Central memory CD8-positive, alpha-beta T cell (primary cell): ENCODE results near the gene ZNF48.

ENCODE experiments used
- ATAC-seq: fragments of 150-1000 bp; cut with Tn5 transposase; replicated peaks from 2 replicates; pipeline ENCODE4 v1.10.0; 2022; ENCODE audit warnings: mild to moderate bottlenecking, moderate FRiP score, moderate number of reproducible peaks; ENCODE audit not compliant: poor library complexity, severe bottlenecking; ENCODE audit errors: extremely low read depth
- DNase-seq, 2 donors: peaks; one replicate each; pipeline ENCODE4 v3.0.0; 2021; ENCODE audit warnings: low spot score in 2 of 2
- H3K27ac Mint-ChIP-seq: one replicate; pipeline ENCODE4 v1.8.0; 2022; ENCODE audit warnings: low read depth, mild to moderate bottlenecking, moderate library complexity, mixed read lengths
- H3K27me3 Mint-ChIP-seq: one replicate; pipeline ENCODE4 v1.8.0; 2022; ENCODE audit warnings: mixed read lengths
- H3K36me3 Mint-ChIP-seq: one replicate; pipeline ENCODE4 v1.8.0; 2022; ENCODE audit warnings: mild to moderate bottlenecking, moderate library complexity, mixed read lengths; ENCODE audit not compliant: insufficient read depth
- H3K4me1 Mint-ChIP-seq: one replicate; pipeline ENCODE4 v1.8.0; 2022; ENCODE audit warnings: mixed read lengths
- H3K4me3 Mint-ChIP-seq: one replicate; pipeline ENCODE4 v1.8.0; 2022; ENCODE audit warnings: mild to moderate bottlenecking, moderate library complexity, mixed read lengths
- H3K9me3 Mint-ChIP-seq: one replicate; pipeline ENCODE4 v1.8.0; 2022; ENCODE audit warnings: mixed read lengths

Gene ZNF48

GRCh38 chr16:30354423-30355143 lies 40.6 kb upstream of the ZNF48 start:
- Mint-ChIP-seq H3K9me3 (no peaks in the 10 kb centered on the region), H3K27me3 (no peaks in the 10 kb centered on the region), H3K36me3 (peaks cover 33% of the 10 kb centered on the region), H3K4me1 (peaks cover 68% of the 10 kb centered on the region), H3K27ac (peak overlapping the region; percentile 97), H3K4me3 (peak overlapping the region; percentile 97)
- no peak for DNase-seq
- ATAC-seq: peak; percentile 9

DNA sequence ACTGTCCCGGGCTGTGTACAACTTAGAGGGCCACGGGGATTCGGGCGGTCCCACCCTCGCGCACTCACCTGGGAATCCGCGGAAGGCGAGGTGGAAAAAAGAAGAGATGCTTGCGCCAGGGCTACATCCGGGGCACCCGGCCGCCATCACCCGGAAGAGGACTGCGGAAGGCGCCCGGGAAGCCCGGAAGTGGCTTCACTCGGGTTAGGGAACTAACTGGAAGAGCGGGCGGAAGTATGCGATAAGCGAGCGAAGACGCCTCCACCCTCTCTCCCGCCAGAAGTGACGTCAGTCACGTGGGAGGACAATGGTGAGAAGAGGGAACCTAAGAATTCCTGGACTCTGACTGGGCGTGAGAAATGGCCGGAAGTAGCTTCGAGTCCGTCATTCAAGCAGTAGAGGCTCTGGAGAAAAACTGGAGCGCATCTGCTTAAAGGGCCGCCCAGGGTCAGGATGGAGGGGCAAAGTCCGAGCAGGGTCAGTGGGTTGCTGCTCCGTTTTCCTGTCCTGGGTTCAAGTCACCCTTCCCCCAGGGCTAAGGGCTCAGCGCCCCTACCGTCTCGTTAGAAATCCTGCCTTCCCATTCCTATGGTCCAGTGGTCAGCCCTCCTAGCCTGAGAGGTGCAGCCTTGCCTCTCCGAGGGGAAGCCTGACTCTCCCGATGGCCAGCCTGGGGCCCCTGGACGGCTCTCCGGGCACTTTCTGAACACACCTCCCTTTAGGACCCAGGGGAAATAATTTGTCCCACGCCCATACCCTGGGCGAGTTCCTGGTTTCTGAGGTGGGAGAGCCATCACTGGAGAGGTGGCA lies 39.9 kb upstream of the ZNF48 start, which contains the start of gene CD2BP2:
CD2BP2 (minus strand) TSS at position 165 of the 810 bp plus-strand sequence. CDS start 627 bp downstream, outside the sequence.
- peak within 1 kb of the TSS; percentile 97 for H3K27ac Mint-ChIP-seq

DNA sequence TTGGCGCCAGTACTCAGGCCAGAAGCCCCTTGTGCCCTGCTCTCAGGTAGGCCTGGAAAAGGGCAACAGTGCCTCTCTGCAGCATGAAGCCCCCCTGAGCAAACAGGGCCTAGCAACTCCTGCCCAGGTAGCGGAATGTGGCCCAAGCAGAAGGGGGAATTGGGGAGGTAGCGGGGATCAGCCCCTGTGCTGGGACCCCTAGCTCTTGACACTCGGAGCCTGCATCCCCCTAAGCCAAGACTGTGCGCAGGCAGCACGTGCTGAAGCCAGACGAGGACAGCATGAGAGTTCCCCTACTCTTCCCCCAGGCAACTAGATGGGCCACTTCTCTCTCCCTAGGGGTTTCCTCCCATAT lies 39.3 kb upstream of the ZNF48 start:
- peak overlapping the region; percentile 97 for H3K27ac Mint-ChIP-seq
- DNase-seq (no peak), ATAC-seq (peak; percentile 8)
- H3K36me3 Mint-ChIP-seq: peaks cover 32% of the 10 kb centered on the region
- no peaks in the 10 kb centered on the region for H3K9me3 Mint-ChIP-seq
- no peaks in the 10 kb centered on the region for H3K27me3 Mint-ChIP-seq
- peak overlapping the region; percentile 97 for H3K4me3 Mint-ChIP-seq
- peaks cover 54% of the 10 kb centered on the region for H3K4me1 Mint-ChIP-seq

More for the DNA sequence above, 39.9 kb upstream of the ZNF48 start, which contains the start of gene CD2BP2:
- peak within 1 kb of the TSS; percentile 97 for H3K4me3 Mint-ChIP-seq
- peaks cover 33% of the 10 kb centered on the region for H3K36me3 Mint-ChIP-seq
- H3K27me3 Mint-ChIP-seq: no peaks in the 10 kb centered on the region
- H3K9me3 Mint-ChIP-seq: no peaks in the 10 kb centered on the region
- ATAC-seq: peak; percentile 83
- H3K4me1 Mint-ChIP-seq: peaks cover 60% of the 10 kb centered on the region
- DNase-seq: peak; percentile 68 to 71

DNA sequence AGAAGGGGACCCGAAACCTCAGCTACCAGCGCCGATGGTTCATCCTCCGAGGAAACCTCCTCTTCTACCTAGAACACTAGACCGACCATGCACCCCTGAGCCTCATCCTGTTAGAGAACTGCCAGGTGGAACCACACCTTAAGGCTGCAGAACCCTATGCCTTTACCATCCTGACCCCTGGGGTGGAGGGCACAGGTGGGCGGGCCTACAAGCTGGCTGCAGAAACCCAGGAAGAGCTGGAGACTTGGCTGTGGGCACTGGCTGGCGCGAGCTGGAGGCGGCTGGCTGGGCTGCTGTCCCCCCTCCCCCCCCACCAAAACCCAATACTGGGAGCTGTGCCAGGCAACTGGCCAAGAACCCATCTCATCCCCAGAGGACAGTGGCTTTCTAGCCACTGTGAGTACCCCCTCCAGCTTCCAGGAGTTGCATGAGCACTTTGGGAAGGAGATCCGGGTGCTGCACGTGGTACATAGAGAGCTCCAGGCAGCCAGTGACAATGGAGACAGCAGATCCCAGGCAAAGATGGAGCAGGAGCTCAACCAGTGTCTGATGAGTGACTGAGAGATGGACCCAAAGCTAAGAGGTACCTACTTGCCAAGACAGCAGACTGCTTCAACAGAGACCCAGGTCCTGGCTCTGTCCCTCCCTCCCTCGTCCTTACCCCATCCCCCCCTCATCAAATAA lies 38.7 kb upstream of the ZNF48 start:
- peaks cover 48% of the 10 kb centered on the region for H3K4me1 Mint-ChIP-seq
- peak overlapping the region; percentile 97 for H3K27ac Mint-ChIP-seq
- H3K27me3 Mint-ChIP-seq: no peaks in the 10 kb centered on the region
- peak overlapping the region; percentile 97 for H3K4me3 Mint-ChIP-seq
- DNase-seq (no peak), ATAC-seq (no peak)
- no peaks in the 10 kb centered on the region for H3K9me3 Mint-ChIP-seq
- peaks cover 35% of the 10 kb centered on the region for H3K36me3 Mint-ChIP-seq

DNA sequence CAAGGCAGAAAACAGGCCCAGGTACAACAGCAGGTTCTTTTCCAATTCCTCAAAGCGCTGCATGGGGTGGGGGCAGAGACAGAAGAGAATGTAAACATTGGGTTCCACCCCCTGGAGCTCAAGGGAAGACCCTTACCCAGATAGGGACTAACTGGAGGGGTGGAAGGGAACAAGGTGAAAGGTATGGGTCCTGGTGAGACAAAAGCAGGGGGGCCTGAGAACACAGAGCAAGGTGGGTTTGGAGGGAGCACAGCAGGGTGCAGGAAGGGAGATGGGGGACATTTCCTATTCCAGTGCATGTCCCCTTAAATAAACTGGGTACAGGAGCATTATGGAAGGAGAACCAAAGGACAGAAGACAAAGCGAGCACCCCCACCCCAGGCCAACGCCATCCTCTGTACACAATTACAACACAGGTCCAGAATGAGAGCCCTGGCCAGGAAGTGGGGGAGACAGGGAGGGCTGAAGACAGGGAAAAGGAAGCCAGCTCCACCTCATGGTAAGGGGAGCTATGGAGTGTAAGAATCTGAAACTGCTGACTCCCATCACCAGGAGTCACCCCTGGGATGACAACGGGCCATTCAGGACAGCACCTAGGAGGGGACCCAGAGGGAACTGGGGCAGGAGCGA lies 38.0 kb upstream of the ZNF48 start:
- no peak for ATAC-seq
- H3K27ac Mint-ChIP-seq: no peak overlapping the region
- H3K27me3 Mint-ChIP-seq: no peaks in the 10 kb centered on the region
- H3K4me1 Mint-ChIP-seq: peaks cover 44% of the 10 kb centered on the region
- peaks cover 33% of the 10 kb centered on the region for H3K36me3 Mint-ChIP-seq
- H3K4me3 Mint-ChIP-seq: no peak overlapping the region
- DNase-seq: no peak
- no peaks in the 10 kb centered on the region for H3K9me3 Mint-ChIP-seq

GRCh38 chr16:30357715-30358576 lies 37.3 kb upstream of the ZNF48 start:
- H3K4me3 Mint-ChIP-seq: no peak overlapping the region
- no peak for DNase-seq
- H3K27ac Mint-ChIP-seq: no peak overlapping the region
- peaks cover 46% of the 10 kb centered on the region for H3K4me1 Mint-ChIP-seq
- ATAC-seq: no peak
- H3K27me3 Mint-ChIP-seq: no peaks in the 10 kb centered on the region
- no peaks in the 10 kb centered on the region for H3K9me3 Mint-ChIP-seq
- H3K36me3 Mint-ChIP-seq: peaks cover 32% of the 10 kb centered on the region

DNA sequence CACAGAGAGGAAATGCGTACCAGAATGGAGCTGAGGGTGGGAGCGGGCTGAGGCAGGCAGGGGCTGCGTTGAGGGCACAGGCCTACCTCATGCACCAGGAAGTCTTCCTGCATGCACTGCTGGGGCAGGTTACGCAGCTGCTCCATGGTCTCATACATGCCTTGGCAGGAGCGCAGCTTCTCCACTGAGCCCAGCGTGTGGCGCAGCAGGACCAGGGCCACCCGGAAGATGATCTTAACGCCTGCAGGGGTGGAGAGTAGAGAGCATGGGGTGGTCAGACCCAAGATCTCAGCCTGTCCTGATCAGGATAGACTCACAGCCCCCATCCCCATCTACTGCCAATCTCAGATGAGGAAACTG lies 36.7 kb upstream of the ZNF48 start:
- Mint-ChIP-seq H3K27me3 (no peaks in the 10 kb centered on the region), H3K36me3 (peaks cover 33% of the 10 kb centered on the region), H3K27ac (no peak overlapping the region), H3K9me3 (no peaks in the 10 kb centered on the region), H3K4me3 (no peak overlapping the region), H3K4me1 (peaks cover 45% of the 10 kb centered on the region)
- DNase-seq (no peak), ATAC-seq (no peak)

- Mint-ChIP-seq H3K9me3 (no peaks in the 10 kb centered on the region), H3K36me3 (peaks cover 31% of the 10 kb centered on the region), H3K27me3 (no peaks in the 10 kb centered on the region), H3K4me1 (peaks cover 40% of the 10 kb centered on the region), H3K27ac (no peak overlapping the region), H3K4me3 (no peak overlapping the region)
- DNase-seq: no peak
- ATAC-seq: no peak
Observed at GRCh38 chr16:30358990-30359870, 36.0 kb upstream of the ZNF48 start.

DNA sequence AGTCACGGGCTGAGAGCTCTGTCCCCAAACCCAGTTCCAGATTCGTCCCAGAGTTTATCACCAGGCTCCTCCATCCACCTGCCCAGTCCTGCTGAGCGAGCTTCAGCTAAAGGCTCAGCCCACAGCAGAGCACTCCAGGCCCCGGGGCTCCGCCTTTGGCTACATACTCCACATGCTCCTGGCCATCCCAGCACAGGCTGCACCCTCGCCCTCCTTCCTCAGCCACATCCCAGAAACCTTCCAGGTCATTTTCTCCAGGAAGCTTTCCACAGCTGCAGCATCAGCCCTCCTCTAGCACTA lies 35.4 kb upstream of the ZNF48 start:
- peaks cover 27% of the 10 kb centered on the region for H3K36me3 Mint-ChIP-seq
- H3K27ac Mint-ChIP-seq: no peak overlapping the region
- H3K4me3 Mint-ChIP-seq: no peak overlapping the region
- H3K9me3 Mint-ChIP-seq: no peaks in the 10 kb centered on the region
- no peak for DNase-seq
- no peaks in the 10 kb centered on the region for H3K27me3 Mint-ChIP-seq
- H3K4me1 Mint-ChIP-seq: peaks cover 34% of the 10 kb centered on the region
- ATAC-seq: no peak

DNA sequence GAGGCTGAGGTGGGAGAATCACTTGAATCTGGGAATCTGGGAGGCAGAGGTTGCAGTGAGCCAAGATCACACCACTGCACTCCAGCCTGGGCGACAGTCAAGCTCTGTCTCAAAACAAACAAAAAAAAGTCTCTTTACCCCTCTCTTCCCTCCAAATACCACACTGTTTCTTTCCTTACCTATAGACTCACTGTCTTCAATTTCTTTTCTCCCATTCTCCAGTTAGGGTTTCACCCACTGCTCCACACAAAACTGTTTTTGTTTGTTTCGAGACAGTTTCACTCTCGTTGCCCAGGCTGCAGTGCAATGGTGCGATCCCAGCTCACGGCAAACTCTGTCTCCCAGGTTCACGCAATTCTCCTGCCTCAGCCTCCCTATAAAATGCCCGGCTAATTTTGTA lies 34.0 kb upstream of the ZNF48 start:
- Mint-ChIP-seq H3K9me3 (no peaks in the 10 kb centered on the region), H3K27me3 (no peaks in the 10 kb centered on the region), H3K4me3 (no peak overlapping the region), H3K4me1 (peaks cover 26% of the 10 kb centered on the region), H3K27ac (no peak overlapping the region), H3K36me3 (peaks cover 28% of the 10 kb centered on the region)
- no peak for ATAC-seq
- no peak for DNase-seq

DNA sequence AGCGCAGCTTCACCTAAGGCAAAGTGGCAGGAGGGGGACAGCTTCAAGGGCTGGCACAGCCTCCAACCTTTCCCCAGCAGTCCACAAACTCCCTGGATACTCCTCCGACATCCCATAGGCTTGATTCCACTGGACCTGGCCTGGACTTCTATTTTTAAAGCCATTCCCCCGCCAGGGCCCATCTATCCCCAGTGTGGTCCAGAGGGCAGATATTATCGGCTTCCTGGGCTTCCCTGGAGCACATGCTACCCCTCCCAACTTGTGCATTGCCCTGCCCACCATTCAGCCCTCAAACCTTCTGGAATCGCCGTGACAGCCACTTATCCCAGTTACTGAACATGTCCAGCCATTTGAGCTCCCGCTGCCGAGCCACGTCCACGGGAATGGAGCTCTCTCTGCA lies 30.0 kb upstream of the ZNF48 start:
- ATAC-seq (no peak), DNase-seq (no peak)
- Mint-ChIP-seq H3K9me3 (no peaks in the 10 kb centered on the region), H3K27me3 (no peaks in the 10 kb centered on the region), H3K4me3 (no peak overlapping the region), H3K36me3 (peaks cover 22% of the 10 kb centered on the region), H3K4me1 (peaks cover 46% of the 10 kb centered on the region), H3K27ac (no peak overlapping the region)
